ENCODE measurements around the gene PRSS33.

GRCh38 chr16:2736476-2737237, 50.7 kb downstream of the PRSS33 start:
- TF ChIP-seq ELF4 (IDR thresholded peaks at IDR 0.05) (no peak), FOXA1 (IDR thresholded peaks at IDR 0.05) (no peak), SP1 (IDR thresholded peaks at IDR 0.05) (no peak), ZNF384 (IDR thresholded peaks at IDR 0.05) (no peak), HDGF (IDR thresholded peaks at IDR 0.05; ENCODE audit: borderline replicate concordance) (no peak), NFRKB (IDR thresholded peaks at IDR 0.05) (no peak), LEF1 (IDR thresholded peaks at IDR 0.05; ENCODE audit: borderline replicate concordance) (no peak), BHLHE40 (IDR thresholded peaks at IDR 0.05; ENCODE audit: borderline replicate concordance) (no peak), TARDBP (IDR thresholded peaks at IDR 0.05) (no peak), L3MBTL2 (conservative IDR thresholded peaks at IDR 0.05) (no peak)
- TF ChIP-seq, protein P1, sequence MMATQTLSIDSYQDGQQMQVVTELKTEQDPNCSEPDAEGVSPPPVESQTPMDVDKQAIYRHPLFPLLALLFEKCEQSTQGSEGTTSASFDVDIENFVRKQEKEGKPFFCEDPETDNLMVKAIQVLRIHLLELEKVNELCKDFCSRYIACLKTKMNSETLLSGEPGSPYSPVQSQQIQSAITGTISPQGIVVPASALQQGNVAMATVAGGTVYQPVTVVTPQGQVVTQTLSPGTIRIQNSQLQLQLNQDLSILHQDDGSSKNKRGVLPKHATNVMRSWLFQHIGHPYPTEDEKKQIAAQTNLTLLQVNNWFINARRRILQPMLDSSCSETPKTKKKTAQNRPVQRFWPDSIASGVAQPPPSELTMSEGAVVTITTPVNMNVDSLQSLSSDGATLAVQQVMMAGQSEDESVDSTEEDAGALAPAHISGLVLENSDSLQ (IDR thresholded peaks at IDR 0.05) = no peak
